8988T (cell line): ENCODE results near the gene MKLN1.

Source experiments
- DNase-seq: peaks from one replicate; pipeline ENCODE4 v3.0.0; 2011

MKLN1 gene

DNA sequence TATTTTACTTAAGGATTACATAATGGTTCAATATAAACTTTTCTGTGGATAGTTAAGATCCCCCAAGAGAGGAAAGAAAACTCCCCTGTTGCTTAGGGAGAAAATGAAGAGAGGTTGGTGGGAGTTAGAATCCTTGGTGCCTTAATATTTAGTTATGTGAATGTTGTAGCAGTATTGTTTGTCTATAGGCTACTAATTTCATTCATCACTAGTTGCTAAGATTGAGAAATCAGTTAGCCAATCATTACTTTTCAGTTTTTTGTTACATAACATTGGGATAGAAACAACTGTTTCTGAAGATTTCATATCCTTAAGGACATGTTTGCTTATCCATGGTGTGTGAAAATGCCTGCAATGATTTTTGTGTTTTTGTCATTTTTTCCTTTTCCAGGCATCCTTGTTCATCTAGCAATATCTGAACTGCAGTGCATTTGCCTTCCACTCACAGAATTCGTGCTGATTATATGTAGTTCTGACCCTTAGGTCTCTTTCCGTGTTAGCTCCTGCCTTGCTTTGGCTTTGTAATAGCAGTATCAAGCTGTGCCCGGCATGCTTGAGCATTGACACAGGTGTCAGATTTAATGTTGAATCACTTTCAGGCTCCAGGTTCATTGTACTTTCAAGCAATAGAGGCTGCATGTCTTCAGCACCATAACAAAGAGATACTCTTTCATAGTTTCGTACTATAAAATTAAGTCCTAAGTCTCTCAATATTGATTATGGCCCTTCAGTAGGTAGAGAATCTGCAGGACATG, 143.8 kb downstream of the MKLN1 start:
- DNase-seq: no peak

DNA sequence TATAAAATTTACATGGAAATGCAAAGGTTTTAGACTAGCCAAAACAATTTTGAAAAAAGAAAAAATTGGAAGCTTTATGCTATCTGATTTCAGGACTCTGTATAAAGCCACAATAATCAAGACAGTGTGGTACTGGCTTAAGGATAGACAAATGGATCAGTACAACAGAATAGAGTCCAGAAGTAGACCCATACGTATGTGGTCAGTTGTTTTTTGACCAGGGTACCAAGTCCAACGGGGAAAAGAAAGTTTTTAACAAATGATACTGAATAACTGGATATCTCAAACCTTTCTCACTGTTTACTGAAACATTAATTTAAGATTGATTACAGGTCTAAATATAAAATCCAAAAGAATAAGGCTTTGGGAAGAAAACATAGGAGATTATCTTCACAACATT, 149.1 kb downstream of the MKLN1 start:
- DNase-seq: no peak

DNA sequence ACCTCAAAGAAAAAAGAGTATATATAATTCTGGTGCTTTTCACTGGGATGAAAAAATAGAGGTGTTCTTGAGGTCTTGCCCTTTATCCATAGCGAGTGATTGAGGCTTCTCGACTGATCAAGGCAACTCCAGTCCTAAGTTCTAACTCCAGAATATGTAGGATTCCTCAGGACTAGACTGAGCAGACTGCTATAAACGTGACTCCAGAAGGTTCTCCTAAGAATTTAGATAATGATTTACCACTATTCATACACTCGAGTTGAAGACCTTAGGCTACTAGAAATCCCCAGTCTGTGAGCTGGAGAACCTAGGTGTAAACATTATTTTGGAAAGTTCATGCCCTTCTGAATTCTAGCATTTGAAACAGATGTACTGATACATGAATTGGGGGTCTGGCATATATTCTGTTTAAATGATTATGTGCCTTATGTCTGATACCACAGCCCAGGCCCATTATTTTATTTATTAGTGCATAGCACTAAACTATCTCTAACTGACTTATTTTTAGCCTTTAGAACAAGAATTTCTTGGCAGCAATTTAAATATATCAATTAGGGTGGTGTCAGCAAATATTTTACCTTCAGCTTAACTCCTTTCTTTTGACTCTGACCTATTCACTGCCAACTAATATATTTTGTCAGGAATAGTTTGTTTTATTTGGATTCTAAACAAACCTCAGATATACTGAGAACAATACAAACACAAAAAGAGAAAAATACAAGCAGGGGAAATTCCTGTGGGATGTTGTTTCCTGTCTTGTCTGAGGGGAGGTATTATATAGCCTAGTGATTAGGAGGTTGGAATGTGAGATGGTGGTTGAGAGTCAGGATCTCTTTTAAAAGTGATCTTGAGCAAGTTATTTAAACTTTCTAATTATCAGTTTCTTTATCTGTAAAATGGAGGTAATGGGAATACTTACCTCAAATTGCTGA, 153.0 kb downstream of the MKLN1 start:
- no peak for DNase-seq

DNA sequence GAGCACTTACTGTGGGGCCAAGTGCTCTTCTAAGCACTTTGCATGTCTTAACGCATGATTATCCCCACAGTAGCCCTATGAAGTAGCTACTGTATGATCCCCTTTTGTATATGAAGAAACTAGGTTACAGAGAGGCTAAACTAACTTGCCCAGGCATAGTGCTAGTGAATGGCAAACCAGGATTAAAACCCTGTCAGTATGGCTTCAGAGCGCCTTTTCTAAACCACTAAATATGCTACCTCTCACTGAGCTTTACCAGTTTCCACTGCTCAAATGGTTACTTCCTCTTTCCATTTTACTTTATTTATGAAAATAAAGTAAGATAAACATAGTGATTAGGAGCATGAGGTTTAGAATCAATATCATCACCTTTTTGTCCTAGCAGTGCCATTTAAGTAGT, 155.1 kb downstream of the MKLN1 start:
- no peak for DNase-seq

DNA sequence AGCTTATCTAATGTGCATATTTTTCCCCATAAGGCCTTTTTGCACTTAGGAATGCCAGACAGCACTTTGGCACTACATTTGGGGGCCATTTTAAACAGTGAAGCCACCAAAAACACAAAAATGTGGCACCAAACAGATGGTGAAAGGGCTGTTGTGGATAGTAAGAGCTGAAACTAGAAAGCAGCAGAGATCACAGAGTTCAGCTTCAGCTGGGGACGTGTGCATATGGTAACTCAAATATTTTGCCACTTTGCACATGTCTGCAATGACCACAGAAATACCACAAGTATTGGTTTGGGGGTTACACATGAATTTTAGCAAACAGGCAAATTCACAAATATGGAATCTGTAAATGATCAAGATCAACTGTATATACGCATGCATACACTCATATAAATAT, 155.9 kb downstream of the MKLN1 start:
- no peak for DNase-seq

DNA sequence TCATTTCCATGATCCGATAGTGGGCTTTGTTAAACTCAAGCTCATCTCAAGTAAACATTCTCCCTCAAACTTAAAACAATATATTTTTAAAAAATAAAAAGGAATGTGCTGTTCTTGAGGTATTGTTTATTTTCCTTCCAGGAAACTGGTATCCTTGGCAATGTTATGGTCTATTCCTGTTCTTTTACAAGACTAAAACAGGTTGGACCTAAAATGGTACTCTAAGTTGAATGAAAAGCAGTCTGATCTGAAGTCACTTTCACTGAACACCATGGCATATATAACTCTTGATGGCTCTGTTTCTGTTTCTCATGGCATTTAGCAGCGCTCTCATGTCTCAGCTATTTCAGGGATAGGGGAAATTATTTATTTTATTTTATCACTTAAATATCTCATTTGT, 158.7 kb downstream of the MKLN1 start:
- no peak for DNase-seq

DNA sequence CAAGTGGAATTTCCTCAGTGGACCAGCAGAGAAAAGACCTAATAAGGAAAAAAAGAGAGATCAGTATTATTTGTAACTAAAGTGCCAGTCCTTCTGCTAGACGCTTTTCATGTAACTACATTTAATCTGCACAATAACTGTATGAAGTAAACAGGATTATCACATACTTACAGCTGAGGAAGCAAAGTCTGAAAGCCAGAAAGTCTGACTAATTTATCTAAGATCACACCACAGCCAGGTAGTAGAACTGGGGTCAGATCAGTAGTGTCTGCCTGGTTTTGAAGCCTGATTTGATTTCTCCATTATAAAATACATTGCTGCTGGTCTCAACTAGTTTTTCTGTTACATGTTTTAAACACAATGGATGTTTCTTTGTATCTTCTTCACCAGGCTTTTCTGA, 159.5 kb downstream of the MKLN1 start:
- DNase-seq: no peak

DNA sequence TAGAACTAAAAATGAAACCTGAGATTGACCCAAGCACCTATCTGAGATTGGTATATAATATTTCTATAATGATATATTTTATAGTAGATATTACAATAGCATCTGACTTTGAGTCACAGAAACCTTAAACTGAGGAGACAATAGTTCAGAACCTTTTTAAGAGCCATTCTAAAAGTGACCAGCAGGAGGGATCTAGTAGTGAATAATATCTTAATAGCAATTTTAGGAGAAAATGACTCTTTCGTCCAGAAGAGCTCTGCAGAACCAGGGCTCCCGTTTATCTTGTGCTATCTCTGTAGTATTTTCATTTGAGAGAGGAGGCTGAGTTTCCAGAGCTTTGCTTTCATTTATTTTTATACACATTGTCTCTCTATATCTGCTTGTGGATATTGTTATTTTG, 160.7 kb downstream of the MKLN1 start:
- no peak for DNase-seq

DNA sequence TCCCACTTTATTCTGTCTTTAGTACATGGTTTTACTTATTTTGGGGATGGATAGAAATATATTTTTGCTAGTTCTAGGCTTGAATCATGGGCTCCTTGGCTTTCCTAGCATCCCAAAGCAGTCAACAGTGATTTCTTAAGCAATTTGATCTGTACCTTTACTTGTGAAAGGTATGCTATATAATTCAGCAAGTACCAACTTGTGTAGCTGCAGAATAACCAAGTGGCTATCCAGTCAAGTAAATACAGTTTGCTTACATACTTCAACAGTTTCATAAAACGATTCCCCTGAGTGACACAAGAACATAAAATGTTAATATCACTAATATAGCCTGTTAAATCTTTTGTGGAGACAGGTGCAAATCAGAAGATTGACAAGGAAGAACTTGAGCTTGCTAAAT, 161.5 kb downstream of the MKLN1 start:
- DNase-seq: no peak

DNA sequence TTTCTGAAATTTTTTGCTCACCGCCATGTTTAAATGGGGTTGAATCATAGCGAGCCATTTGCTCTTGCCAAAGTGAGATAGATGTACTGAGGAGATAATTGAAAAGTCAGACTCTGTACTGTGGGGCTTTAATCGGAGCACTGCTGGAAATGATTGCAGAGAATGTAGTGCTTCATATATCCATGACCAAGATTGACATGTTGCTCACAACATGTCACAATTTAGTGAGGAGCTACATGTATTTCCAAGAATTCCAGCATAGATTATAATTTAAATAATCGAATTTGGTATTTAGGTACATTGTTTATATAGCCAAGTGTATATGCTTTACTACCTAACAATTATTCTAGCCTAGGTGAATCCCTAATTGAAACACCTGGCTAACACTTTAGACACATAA, 162.2 kb downstream of the MKLN1 start:
- no peak for DNase-seq

DNA sequence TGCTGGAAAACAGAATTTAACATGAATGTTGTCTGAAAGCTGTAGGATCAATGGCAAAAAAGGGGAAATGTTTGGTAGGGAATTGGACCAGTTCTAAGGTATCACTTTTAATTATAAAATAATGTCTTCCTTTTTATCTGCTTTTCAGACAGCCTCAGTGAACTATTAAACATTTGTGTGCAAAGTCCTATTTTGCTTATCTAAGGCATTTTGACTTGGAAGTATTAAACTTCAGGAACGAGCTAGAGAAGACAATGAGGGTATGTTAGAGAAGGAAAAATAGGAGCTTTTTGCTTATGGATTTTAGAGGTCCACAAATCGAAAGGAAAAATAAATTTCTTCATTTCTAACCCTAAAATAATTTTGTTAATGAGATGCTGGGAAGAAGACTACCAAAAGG, 165.4 kb downstream of the MKLN1 start:
- no peak for DNase-seq

DNA sequence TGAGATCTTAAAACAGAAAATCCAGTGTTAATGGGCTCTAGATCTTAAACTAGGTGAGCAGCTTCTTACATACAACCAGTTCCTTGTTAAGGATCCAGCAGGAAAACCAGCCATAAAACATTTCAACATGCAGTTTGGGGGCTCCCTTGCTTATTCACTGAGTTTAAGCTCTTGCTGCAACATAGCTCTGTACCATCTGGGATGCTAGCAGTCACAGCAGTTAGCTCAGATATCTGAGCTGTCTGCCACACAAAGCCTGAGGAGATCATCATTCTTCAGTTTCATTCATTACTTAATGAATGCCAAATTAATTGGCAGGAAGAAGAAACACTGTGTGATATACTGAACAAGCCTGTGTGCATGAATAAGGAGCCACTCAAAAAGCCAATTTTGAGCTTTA, 165.9 kb downstream of the MKLN1 start:
- DNase-seq: no peak

DNA sequence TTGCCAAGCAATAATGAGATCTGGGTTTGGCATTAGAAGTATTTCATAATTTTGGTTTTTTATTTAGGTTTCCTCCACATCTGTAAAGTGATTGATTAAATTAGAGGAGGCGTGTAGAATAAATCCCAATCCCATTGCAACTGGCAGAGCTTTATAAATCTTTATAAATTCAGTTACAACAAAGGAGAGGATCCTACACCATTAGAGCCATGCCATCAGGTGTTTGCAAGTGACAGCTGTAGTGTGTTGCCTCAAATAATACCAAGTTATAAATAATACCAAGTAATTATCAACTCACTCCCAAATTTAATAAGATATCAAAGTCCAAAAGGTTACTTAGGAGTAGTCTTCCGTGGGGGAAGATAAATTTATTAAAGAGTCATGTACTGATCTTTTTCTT, 166.5 kb downstream of the MKLN1 start:
- DNase-seq: no peak

DNA sequence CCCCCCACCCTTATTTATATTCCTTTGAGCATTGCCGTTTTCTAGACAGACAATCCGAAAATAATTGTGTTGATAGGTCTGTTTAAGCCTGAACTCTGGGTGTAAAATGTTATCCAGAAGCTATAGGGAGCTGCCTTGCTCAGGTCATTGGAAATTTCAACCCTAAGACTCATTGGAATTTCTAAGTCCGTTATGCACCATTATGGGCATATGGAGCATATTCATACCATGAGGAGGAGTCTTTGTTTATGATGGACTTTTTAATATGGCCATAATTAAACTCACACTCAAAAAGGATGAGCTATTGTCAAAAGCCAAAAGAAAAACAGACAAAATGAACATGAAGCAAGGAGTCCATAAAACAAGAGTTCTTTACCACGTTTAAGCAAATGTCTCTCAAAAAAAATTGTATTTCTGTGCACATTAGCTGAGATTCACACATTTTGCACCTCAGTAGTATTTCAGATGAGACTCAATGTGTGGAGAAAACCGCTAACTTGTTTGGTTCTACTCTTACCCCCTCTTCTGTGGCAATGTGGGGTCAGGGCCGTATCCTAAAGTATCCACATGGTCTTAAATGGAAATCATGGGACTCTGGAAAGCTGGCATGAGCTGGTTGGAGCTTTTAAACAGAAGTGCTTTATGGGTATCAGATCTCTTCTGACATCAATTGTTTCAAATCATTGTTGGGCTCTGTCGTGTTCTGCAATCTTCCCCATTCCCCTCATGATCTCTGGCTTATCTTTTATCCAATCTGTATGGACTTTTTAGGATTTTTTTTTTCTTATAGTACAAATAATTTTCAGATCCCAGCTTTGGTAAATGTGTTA, 168.2 kb downstream of the MKLN1 start:
- DNase-seq: no peak

DNA sequence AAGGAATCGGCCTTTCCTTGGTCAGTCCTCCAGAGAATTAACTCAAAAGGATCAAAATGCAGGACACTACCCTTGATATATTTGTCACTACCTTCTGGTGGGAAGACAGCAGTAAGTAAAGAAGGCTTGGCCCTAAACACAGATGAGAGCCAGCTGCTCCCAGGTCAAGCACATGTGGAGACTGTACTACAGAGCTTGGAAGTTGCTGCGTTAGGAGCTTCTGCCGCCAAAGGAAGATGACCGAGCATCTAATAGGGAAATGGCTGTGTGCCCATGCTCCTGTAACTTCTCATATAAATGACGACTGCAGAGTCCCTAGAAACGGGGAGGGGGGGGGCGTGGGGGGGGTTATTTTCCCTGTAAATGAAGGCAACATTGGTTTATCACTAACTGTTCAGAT, 169.8 kb downstream of the MKLN1 start:
- no peak for DNase-seq

DNA sequence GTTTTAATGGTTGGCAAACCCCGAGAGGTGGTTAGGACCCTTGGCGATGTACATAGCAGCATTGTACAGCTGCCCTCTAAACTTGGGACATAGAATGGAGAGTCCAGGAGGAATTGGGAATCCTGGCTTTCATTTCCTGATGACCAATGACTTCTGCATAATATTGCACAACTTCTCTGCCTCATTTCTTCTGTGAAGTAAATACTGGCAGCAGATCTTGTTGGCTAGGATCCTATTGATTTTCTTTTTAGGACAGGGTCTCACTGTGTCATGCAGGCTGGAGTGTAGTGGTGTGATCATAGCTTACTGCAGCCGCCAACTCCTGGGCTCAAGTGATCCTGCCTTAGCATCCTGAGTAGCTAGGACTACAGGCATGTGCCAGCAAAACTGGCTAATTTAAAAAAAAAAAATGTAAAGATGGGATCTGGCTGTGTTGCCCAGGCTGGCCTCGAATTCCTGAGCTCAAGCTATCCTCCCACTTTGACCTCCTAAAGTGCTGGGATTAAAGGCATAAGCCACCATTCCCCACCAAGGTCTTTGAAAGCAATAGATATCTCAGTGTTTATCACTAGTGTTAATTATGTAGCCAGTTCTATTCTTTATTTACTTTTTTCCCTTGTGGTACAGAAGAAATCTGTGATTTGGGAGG, 170.7 kb downstream of the MKLN1 start:
- DNase-seq: no peak

DNA sequence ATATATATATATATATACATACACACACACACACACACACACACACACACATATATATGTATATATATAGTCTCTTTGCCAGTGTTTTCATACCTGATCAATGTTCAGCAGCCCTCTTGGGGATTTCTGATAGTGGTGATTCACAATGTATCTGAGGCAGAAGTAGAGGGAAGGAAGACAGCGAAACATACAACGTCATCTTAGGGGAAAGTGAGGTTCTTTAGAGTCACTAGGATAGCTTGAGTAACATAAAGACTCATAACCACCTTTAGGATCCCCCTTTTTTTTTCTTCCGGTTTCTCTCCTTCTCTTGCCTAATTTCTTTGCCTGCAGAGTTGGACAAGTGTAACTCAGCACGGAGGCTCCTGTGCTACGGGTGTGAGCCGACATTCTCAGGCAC, 172.1 kb downstream of the MKLN1 start:
- no peak for DNase-seq

DNA sequence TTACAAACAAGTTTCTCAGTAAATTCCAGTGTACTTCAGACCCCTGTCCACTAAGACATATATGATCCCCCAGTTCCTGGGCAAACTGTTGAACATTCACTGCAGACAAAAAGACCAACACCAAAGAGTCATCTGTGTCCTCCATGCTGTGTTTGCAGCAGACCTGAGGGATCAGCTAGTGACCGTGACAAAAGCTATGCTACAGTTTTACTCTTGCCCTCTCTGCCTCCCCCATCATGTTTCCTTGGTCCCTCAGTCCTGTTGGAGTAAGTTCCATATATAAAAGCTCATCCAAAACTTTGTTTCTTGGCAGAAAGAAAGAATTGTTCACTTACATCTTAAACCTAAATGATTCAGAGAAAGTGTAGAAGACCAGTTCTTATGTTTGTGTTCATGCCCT, 172.7 kb downstream of the MKLN1 start:
- no peak for DNase-seq

DNA sequence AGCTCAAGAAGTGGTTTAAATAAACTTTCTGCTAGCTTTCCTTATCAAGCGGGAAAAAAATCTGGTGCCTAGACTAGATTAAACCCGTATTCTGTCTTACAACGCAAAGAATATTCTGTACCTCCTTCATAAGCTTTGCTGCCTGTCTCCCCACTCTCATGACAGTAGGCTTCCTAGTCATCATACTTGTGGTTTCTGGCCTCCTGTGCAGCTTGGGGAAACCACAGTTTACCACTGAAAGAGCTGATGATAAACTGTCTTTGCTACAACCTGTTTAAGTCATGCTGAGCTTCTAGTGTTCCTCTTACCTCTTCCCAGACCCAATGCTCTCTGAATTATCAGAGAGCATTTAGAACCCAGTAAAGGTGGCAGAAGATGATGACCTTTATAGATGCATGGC, 173.7 kb downstream of the MKLN1 start:
- no peak for DNase-seq

DNA sequence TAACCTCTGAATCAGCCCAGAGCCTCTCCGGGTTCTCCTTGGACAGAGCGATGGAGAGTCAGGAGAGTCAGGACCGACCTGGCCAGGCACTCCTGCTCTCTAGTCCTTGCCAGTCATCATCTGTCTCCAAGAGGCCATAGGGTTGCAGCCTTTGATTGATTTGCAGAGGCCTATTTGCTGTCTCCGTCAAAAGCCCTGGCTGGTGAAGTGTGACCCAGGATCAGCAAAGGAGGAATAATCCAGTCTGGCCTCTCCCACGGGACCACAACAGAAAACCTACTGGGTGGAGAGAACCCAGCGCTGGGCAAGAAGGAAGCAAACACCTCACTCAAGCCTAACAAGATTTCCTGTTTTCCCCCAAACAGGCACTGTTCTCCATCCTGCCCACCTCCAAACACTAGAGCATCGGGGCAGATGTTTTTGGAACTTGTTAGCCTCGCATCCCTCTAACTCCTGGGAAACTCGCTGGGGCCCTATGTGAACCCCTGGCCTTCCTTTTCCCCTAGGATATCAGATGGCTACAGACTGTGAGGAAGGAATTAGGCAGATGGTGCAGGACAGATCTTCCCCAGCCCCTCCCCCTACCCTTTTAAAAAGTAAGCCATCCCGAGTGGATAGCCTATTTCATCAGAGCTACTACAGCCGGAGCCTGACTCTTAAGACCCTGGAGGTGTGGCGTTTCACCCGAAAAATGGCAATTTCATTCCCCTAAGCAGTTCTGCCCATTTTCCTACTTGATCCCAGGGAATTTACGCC, 174.4 kb downstream of the MKLN1 start:
- no peak for DNase-seq

DNA sequence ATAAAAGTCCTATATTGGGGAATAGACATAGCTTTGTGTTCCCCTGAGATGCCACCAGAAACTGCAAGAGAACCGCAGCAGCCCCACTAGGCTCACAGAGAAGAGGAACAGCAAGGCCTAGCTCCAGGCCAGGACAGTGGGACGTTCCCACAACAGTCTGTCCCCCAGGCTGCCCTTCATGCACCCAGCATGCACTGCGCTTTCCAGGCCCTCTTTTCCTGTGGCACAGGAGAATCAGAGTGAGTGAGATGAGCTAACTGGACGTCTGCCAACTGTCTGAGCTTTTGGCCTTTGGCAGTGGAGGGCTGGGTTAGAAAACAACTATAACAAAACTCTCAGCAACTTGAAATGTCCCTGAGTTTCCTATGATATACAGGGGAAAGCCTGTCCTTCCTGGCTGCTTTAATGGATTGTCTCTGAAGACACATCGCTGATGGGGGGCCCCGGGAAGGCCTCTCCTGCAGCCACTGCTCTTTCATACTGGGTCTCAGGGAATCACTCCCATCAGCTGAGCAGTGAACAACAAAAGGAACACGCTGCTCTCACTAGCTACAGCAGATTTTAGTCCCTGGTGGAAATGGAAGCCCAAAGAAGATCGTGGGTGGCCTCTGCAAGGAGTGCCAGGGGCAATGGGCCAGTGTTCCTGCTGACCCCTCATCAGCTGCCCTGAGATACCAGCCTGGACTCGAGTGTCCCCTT, 175.3 kb downstream of the MKLN1 start:
- DNase-seq: no peak

DNA sequence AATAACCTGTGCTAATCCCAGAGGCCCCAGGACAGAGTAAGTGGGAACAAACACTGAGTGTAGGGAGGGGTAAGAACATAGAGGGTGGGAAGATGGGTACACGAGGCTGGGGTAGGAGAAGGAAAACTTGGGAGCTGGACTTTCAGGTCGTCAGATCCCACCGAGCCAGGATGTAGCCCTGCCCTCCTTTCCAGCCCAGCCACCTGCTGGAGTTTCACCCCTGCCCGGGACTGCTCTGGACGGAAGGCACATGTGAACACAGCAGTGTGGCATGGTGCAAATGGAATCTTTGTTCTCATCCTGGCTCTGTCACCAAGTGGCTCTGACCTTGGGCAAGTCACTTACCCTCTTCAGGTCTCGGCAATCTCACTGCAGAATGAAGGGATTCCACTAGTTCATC, 176.0 kb downstream of the MKLN1 start:
- no peak for DNase-seq
